ENCODE measurements around the gene C17orf78. TPM values are rescaled to one million over a fixed set of nuclear protein-coding genes. Genes with fewer than 3 reads are reported as not detected.

Gene C17orf78
- total and polyA plus RNA-seq, 2 of the 13 experiments (the other 11 are each of a cell fraction or from before 2014, with no cell fraction given), result not detected

- TF ChIP-seq, protein P1, sequence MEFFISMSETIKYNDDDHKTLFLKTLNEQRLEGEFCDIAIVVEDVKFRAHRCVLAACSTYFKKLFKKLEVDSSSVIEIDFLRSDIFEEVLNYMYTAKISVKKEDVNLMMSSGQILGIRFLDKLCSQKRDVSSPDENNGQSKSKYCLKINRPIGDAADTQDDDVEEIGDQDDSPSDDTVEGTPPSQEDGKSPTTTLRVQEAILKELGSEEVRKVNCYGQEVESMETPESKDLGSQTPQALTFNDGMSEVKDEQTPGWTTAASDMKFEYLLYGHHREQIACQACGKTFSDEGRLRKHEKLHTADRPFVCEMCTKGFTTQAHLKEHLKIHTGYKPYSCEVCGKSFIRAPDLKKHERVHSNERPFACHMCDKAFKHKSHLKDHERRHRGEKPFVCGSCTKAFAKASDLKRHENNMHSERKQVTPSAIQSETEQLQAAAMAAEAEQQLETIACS (CRISPR knock-in tag; IDR thresholded peaks at IDR 0.05), result no peak
- TF ChIP-seq HDAC1 (CRISPR knock-in tag; IDR thresholded peaks at IDR 0.05) (no peak), TEAD2 (CRISPR knock-in tag; IDR thresholded peaks at IDR 0.05) (no peak), SP140L (CRISPR knock-in tag; IDR thresholded peaks at IDR 0.05; ENCODE audit: borderline replicate concordance) (no peak), SIX4 (CRISPR knock-in tag; IDR thresholded peaks at IDR 0.05) (no peak), SALL1 (CRISPR knock-in tag; IDR thresholded peaks at IDR 0.05) (no peak), ZNF282 (IDR thresholded peaks at IDR 0.05; ENCODE audit: partially characterized antibody) (no peak), RARA (CRISPR knock-in tag; IDR thresholded peaks at IDR 0.05) (no peak), RFX3 (CRISPR knock-in tag; IDR thresholded peaks at IDR 0.05) (no peak), ZNF674 (CRISPR knock-in tag; IDR thresholded peaks at IDR 0.05; ENCODE audit: low read depth) (no peak)
These were observed 48.3 kb upstream of the C17orf78 start (continued) for GRCh38 chr17:37327341-37328090.

DNA sequence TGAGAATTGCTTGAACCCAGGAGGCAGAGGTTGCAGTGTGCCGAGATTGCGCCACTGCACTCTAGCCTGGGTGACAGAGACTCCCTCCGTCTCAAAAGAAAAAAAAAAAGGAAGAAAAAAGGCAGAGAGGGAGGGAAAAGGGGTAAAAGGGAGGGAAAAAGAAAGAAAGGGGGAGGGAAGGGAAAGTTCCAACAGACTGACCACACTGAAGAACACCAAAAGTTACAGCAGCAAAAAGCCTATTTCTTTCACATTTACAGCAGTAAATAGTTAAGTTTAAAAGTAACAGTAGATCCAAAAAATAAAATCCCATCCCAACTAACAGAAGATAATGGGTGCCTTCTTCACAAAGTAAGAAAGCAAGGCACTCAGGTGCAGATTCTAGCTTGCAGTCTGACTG lies 36.9 kb upstream of the C17orf78 start:
- no peak overlapping the region for H3K4me3 ChIP-seq (replicated peaks in 1 of 3; ENCODE audit: insufficient read depth in 1 of 3, low read depth in 2 of 3, low read length in 3 of 3)
- H3K4me1 ChIP-seq (ENCODE audit: insufficient read depth, low read length), result peaks cover 34% of the 10 kb centered on the region
- CTCF ChIA-PET (ENCODE audit: low intra/inter-chr PET ratio, low total read pairs), result no interaction called here
- no peak for DNase-seq (ENCODE audit: low spot score)
- TF ChIP-seq ZNF224 (CRISPR knock-in tag; IDR thresholded peaks at IDR 0.05), result no peak
- TF ChIP-seq, protein P2, sequence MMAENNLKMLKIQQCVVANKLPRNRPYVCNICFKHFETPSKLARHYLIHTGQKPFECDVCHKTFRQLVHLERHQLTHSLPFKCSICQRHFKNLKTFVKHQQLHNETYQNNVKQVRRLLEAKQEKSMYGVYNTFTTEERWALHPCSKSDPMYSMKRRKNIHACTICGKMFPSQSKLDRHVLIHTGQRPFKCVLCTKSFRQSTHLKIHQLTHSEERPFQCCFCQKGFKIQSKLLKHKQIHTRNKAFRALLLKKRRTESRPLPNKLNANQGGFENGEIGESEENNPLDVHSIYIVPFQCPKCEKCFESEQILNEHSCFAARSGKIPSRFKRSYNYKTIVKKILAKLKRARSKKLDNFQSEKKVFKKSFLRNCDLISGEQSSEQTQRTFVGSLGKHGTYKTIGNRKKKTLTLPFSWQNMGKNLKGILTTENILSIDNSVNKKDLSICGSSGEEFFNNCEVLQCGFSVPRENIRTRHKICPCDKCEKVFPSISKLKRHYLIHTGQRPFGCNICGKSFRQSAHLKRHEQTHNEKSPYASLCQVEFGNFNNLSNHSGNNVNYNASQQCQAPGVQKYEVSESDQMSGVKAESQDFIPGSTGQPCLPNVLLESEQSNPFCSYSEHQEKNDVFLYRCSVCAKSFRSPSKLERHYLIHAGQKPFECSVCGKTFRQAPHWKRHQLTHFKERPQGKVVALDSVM (CRISPR knock-in tag; IDR thresholded peaks at IDR 0.05), result no peak
- ATAC-seq, result no peak
- H3K27ac ChIP-seq (ENCODE audit: extremely low read length, insufficient read depth, low read length), result peak overlapping the region; percentile 46
- no peaks in the 10 kb centered on the region for H3K27me3 ChIP-seq (ENCODE audit: control insufficient read depth in 1 of 2, insufficient read depth in 2 of 2, low read length in 2 of 2)
- no peak for FAIRE-seq
- H3K36me3 ChIP-seq (replicated peaks in 1 of 2; ENCODE audit: control insufficient read depth in 1 of 2, insufficient read depth in 2 of 2, low read length in 2 of 2), result peaks cover 7 to 39% of the 10 kb centered on the region in 2 experiments; a peak in 4 of 5 replicates
- BruUV-seq (replicated peaks), result no TSS peak
- WGBS (ENCODE audit: low lambda C conversion rate), result 98% methylated on average over 3 of the region's 3 CpGs
- no peaks in the 10 kb centered on the region for H3K9me3 ChIP-seq (ENCODE audit: low read length)
- in situ Hi-C loops (cut with HindIII; ENCODE audit: extremely low pct_ligation_motif_present, low pct_unique_long_range_greater_than_20kb) (no loop called here), intact Hi-C loops (cut with micrococcal nuclease; ENCODE audit: unreplicated experiment) (no loop called here)
- H3K4me2 ChIP-seq (ENCODE audit: low read depth, low read length), result no peak overlapping the region
- peaks cover 78% of the 10 kb centered on the region for H3K79me2 ChIP-seq (ENCODE audit: insufficient read depth, low read length)
- POLR2A ChIA-PET, result no interaction called here
- no peak overlapping the region for H2AFZ ChIP-seq (ENCODE audit: low read length)
- H3K9ac ChIP-seq (ENCODE audit: insufficient read depth, low read depth, low read length), result no peak overlapping the region
- peaks cover 3% of the 10 kb centered on the region; the same call in 1 of the 2 replicates for H4K20me1 ChIP-seq (ENCODE audit: insufficient read depth, low read length)
